ENCODE data around the gene WWC1.
A peak's percentile ranks its signal among the peaks of the same experiment; 100 is the strongest.
"Not testable (repeated sequence)": the region's sequence is repeated elsewhere in the genome, so short reads cannot be mapped to it uniquely, and the experiment has no call there.

Gene WWC1

GRCh38 chr5:168339109-168339771 lies 47.8 kb downstream of the WWC1 start:
- no peak for DNase-seq

GRCh38 chr5:168339772-168340140 lies 48.3 kb downstream of the WWC1 start:
- not testable (repeated sequence) for DNase-seq

- no peak for DNase-seq
These were observed 49.0 kb downstream of the WWC1 start for GRCh38 chr5:168340487-168340886.

- DNase-seq = no peak
These were observed 49.7 kb downstream of the WWC1 start for GRCh38 chr5:168341178-168341577.

GRCh38 chr5:168342151-168342825 lies 50.8 kb downstream of the WWC1 start:
- DNase-seq = no peak

GRCh38 chr5:168342985-168343384 lies 51.5 kb downstream of the WWC1 start:
- DNase-seq = no peak

- DNase-seq = no peak
These were observed 55.0 kb downstream of the WWC1 start for GRCh38 chr5:168346417-168346816.

GRCh38 chr5:168347368-168348083 lies 56.1 kb downstream of the WWC1 start:
- no peak for DNase-seq

GRCh38 chr5:168348084-168348414 lies 56.6 kb downstream of the WWC1 start:
- no peak for DNase-seq

- no peak for DNase-seq
These were observed 58.9 kb downstream of the WWC1 start for GRCh38 chr5:168350315-168350714.

- DNase-seq = no peak
These were observed 61.9 kb downstream of the WWC1 start for GRCh38 chr5:168353216-168353957.

- no peak for DNase-seq
These were observed 63.0 kb downstream of the WWC1 start for GRCh38 chr5:168354397-168354796.

- DNase-seq = no peak
These were observed 64.7 kb downstream of the WWC1 start for GRCh38 chr5:168356171-168356570.

- no peak for DNase-seq
These were observed 65.1 kb downstream of the WWC1 start for GRCh38 chr5:168356592-168356991.

- no peak for DNase-seq
These were observed 66.4 kb downstream of the WWC1 start for GRCh38 chr5:168357876-168358275.

- DNase-seq = no peak
These were observed 68.5 kb downstream of the WWC1 start for GRCh38 chr5:168359820-168360460.

- DNase-seq = no peak
These were observed 69.3 kb downstream of the WWC1 start for GRCh38 chr5:168360521-168361285.

GRCh38 chr5:168362097-168362885 lies 70.8 kb downstream of the WWC1 start:
- DNase-seq = peak; percentile 82

- no peak for DNase-seq
These were observed 72.8 kb downstream of the WWC1 start for GRCh38 chr5:168364151-168364661.

- no peak for DNase-seq
These were observed 73.5 kb downstream of the WWC1 start for GRCh38 chr5:168364750-168365550.
